ENCODE results near the gene SOX2.

The SOX2 gene

DNA sequence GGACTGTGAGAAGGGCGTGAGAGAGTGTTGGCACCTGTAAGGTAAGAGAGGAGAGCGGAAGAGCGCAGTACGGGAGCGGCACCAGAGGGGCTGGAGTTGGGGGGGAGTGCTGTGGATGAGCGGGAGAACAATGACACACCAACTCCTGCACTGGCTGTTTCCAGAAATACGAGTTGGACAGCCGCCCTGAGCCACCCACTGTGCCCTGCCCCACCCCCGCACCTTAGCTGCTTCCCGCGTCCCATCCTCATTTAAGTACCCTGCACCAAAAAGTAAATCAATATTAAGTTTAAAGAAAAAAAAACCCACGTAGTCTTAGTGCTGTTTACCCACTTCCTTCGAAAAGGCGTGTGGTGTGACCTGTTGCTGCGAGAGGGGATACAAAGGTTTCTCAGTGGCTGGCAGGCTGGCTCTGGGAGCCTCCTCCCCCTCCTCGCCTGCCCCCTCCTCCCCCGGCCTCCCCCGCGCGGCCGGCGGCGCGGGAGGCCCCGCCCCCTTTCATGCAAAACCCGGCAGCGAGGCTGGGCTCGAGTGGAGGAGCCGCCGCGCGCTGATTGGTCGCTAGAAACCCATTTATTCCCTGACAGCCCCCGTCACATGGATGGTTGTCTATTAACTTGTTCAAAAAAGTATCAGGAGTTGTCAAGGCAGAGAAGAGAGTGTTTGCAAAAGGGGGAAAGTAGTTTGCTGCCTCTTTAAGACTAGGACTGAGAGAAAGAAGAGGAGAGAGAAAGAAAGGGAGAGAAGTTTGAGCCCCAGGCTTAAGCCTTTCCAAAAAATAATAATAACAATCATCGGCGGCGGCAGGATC lies at the start of gene SOX2:
SOX2 (plus strand) TSS at position 601 of the 811 bp plus-strand sequence. CDS start 436 bp downstream, outside the sequence.
- no peak for DNase-seq (ENCODE audit: low read depth)

DNA sequence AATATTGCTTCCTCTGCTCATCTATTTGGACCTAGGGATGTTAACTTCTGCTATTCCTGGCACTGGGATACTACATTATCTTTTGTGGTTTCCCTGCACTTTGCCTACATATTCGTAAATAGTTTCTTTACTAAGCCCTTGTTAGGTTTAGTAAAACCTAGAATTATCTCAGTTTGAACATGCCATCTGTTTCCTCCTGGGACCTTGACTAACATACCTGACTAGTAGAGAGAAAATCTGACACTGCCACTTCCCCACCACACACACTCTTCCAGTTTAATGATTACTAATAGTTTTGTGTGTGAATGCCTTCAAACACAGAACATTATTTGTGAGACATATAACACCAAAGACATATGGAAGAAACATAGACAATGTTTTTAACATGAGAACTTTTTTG lies 28.2 kb upstream of the SOX2 start:
- DNase-seq (ENCODE audit: low read depth) = no peak

DNA sequence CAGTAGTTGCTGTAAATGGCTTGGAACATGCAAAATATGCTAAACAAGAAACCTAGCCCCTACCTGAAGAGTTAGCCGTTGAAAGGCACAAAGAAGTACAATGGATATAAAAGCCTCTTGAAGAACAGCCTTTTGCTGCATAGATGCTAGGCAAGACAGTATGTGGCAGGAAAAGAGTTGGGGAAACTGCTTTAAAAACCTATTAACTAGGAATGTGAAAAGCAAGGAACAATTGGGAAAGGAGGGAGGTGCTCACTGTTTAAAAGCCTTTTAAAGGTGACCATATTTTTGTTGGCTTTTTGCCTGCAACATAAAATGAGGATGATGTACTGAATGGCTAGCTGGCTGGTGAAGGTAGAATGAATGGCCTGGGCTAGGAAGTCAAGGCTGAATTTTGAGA lies 24.5 kb upstream of the SOX2 start:
- DNase-seq (ENCODE audit: low read depth) = no peak

DNA sequence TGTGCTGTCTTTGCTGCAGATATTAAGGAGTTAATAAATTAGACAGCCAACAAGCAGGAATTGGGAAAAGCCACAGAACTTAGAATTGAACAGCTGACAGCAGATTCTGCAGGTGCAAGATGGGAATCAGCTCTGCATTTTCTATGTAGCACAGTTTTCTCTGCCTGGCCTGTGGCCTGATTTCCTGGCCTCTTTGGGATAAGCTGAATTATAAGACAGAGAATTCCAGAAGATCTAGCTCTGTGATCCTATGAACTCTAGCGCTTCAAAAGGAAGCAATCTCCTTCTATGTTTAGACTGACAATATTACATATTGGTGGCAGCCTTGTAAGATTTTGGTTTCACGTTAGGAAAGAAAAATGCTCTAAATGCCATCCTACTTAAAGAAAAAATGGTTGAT lies 24.0 kb upstream of the SOX2 start:
- DNase-seq (ENCODE audit: low read depth) = no peak

DNA sequence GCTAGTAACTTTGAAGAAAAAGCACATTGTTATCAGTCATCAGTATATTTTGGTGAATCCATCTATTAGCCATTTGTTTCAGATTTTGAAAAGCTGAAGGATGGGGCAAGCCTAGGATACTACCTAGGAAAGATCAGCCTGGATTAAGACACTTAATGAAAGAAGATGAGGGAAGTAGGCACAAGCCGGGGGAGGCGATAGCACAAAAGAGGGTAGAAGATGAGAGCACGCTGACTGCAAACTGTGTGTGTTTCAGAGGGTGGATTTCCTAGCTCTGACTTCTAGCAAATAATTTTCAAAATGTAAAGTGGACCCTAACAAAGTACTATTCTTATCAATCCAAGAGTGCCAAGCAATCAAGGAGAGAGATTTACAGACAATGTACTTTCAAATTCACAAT lies 22.2 kb upstream of the SOX2 start:
- no peak for DNase-seq (ENCODE audit: low read depth)

DNA sequence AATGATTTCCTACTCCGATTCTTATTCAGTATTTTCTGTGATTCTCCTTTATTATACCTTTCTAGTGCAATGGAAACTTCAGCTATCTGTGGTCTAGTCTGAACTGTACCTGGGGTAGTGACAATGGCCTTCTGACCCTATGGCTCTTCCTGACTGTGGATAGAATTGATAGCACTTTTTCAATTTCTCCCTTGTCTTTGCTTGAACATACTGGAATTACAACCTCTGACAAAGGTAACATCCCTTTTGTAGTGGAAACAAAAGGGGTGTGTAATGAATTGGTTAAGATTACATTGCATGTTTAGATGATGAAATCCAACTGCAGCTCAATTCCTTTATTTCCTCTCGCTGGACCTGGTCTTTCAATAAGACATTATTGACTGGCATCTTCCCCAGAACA lies 21.0 kb upstream of the SOX2 start:
- no peak for DNase-seq (ENCODE audit: low read depth)

DNA sequence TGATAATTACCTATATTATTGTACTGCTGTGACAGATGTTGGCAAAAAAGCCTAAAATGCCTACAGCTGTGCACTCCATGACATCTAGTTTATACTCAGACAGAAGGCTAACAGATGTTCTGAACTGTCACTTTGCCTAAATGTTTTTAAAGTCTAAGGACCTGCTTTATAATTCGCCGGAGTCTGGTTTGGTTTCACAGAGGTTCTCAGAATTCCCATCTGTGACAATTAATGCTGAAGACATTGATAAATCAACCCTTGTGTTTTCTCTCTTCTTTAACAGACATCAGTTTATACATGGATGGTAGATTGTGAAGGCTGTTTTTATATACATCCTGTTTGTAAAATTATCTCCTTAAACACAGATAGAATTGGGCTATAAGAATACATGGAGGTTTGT lies 19.8 kb upstream of the SOX2 start:
- DNase-seq (ENCODE audit: low read depth) = no peak

DNA sequence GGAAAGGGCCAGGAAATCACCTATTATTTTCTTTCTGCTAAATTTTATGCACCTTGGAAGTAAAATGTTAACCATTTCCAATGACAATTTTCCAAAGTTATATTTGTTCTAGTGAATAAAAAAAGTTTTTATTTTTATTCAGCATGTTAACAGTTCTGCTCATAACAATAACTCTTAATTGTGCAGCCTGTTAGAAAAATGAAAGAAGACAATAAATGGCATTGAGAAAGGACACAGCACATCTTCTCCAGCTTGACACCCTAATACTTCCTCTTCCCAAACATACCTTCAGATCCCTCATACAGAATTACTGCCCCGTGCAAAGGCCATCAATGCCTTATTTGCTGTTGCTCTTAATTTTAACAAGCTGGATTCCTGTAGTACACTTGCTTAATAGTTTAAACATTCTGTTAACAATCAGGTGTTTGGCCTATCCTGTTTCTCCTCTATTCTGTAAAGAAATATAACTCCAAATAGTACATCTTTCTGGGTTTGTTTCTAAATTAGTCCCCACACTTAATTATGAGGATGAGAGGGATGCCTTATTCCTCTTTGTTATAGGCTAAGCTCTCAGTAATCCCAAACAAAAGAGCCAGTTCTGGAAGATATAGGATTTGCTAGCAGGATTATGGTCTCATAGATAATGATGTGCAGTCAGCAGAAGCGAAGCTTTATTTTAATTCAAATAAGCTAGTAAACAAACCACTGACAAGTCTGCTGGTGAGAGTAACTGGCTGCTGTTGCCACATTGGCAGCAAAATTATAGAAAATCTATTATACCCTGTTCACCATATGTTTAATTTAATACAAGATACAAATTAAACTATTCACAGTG lies 19.2 kb upstream of the SOX2 start:
- DNase-seq (ENCODE audit: low read depth) = no peak

DNA sequence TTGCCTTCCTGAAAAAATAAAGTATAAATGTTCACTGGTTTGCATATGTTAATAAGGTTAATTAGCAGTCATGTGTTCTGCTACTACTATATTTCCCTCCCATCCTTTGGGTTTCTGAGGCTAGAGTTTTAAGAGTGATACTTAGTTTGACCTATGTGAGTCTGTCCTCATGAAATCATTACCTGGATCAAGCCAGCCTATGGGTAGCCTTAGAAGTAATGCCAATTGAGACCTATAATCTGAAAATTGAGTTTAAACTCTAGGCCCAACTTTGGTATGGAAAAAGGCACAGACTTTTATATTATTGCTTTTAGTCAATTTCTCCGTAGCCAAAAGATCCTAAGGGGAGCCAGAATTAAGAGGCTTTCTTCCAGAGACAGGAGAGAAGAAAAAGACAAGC lies 18.4 kb upstream of the SOX2 start:
- DNase-seq (ENCODE audit: low read depth) = no peak

DNA sequence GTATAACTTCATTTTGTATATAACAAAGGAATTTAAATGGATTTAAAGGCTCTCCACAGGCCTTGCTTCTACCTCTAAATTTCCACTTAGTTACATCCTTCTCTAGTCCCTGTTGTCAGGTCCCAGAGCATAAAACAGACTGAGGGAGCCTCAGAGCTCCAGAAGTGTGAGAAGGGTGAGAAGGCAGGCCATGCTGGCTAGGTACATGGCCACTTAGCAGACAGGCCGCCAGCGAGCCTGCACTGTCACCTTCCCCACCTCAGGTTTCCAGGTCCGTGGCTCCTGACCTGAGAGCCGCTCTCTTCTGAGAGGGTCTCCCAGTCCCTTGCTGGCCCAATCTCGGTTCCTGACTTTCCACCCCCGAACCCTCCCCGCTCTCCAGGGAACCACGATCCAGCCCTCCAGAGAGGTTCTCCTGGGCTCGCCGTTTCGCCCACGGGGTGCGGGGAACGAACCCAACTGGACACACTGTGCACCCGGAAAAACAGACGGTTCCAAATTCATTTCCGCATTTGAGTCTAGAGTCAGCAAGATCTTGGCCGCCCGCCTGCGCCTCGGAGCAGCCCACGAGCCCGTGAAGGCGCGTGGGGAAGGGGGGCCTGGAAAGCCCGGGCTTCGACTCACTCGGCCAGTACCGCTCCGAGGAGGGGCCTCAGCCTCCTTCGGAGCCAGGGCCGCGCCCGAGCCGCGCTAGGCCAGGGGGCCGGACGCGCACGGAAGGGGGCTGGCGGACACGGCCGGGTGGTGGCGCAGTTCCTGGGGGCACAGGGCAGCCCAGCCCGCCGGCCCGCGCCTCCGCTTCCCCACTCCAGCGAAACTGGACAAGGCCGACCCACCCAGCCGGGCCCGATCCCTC lies 16.7 kb upstream of the SOX2 start:
- DNase-seq (ENCODE audit: low read depth) = no peak

DNA sequence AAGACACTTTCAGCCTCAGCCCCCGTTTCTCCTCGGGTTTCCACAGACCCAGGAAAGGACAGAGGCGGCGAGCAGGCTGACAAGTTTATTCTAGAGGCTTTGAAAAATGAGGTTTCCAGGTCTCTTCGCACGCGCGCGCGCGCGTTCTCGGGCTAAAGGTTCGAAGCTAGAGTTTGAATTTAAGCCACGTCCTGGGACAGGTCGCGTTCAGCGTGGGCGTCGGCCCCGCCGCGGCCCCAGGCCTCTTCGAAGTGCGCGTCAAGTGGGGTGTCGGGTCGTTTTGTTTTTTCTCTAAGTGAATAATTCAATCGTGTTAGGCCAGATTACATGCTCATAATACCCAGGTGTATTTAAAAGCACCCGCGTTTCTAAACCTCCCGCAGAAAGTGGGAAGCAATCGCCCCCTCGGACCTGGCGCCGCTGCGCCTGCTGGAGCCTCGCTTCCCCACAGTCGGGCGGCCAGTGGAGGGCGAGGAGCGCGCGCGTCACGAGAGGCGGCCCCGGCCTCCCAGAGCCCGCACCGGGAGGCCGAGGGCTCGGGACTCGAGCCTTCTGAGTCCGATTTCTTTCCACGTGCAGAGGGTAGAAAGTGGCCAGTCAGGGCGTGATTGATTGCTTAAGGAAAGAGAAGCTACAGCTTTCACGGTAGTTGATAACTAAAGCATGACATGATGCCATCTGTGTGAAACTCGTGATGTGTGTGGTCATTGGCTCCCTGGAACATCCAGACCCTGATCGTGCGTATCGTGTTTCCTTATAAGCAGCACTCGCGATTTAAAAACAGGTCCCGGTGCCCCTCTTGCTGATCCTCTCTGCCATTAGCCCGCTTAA lies 15.8 kb upstream of the SOX2 start:
- DNase-seq (ENCODE audit: low read depth) = no peak

DNA sequence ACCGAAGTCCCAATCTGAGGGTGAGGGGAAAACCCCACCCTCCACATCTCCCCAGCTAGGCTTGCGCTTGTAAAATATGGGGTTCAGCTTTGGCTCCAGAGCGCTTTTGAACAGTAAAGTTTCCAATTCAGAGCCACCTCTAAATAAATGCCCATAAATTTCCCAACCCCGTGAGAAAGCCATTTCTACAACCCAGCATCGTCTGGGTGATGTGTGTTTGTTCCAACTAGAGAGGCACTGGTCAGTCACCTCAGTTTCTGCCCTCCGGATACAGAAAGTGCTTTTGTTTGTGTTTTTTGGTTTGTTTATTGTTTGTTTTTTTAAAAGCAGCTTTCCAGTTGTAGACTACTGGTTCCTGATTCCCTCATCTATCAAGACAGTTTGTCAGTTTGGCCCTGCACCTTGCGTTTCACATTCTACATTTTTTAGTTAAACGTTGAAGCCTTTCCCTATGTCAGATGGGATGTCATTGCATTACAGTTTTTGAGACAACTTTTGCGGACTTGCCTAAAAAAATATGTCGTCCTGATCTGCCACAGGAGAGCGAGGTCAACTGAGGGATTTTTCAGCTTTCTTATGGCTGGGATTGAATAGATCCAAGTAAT lies 15.0 kb upstream of the SOX2 start:
- no peak for DNase-seq (ENCODE audit: low read depth)

DNA sequence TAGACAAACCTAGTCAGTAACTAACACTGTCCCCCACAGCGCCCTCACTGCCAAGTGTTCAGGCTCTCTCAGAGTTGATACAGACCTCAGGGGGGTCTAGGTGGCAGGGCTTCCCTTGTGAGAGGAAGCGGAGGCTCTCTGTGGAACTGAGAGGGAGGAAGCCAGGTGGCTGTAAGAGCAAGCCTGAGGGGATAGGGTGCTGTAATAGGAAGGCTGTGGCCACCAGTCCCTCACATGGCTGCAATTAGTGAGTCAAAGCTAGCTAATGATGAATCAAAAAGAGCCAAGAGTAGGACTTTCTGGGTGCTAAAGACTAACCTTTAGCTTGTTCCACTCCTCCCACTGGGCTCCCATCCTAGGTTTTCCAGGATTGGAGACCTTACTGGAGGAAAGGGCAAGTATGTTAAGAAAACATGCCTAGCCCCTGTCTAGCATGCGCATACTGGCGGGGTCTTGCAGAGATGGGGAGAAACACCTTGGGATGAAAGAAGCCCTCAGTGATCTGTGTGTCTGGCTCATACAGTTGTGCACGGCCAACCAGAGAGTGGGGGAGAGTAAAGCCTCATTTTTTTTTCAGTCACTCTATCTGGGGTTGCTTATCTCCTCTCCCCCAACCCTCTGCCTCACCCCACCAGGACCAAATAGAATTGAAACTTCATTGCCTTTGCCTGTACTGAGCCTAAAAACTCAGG lies 13.3 kb upstream of the SOX2 start:
- no peak for DNase-seq (ENCODE audit: low read depth)

DNA sequence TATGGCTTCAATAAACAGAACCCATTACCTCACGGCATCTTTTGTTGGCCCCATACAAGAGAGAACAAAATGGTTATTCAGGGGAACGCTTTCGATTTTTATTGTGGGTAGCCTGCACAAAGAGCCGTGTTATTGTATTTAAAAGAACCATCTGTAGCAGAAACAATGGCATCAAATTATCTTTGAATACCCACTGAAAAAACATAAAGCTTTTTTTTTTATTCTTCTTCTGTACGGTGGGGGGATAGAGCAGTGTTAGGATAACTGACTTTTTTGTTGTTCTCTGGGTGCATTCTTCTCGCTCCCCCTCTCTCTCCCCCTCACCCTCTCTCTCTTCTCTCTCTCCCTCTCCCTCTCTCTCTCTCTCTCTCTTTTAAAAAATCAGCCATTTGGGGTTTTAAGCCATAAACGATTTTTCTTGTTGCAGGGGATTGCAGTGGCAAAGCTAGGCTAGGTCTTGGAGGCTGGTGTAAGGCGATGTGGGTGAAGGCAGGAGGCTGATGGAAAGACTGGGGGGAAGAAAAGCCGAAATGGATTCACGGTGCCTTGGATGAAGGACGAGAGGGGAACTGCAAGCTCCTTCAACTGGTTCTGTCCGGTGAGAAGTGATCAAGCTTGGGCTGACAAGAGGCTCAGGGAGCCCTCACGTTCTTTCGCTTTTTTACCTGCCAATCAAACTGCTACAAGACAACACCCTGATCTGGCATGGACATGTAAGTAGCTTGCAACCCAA lies 12.4 kb upstream of the SOX2 start:
- DNase-seq (ENCODE audit: low read depth) = no peak

DNA sequence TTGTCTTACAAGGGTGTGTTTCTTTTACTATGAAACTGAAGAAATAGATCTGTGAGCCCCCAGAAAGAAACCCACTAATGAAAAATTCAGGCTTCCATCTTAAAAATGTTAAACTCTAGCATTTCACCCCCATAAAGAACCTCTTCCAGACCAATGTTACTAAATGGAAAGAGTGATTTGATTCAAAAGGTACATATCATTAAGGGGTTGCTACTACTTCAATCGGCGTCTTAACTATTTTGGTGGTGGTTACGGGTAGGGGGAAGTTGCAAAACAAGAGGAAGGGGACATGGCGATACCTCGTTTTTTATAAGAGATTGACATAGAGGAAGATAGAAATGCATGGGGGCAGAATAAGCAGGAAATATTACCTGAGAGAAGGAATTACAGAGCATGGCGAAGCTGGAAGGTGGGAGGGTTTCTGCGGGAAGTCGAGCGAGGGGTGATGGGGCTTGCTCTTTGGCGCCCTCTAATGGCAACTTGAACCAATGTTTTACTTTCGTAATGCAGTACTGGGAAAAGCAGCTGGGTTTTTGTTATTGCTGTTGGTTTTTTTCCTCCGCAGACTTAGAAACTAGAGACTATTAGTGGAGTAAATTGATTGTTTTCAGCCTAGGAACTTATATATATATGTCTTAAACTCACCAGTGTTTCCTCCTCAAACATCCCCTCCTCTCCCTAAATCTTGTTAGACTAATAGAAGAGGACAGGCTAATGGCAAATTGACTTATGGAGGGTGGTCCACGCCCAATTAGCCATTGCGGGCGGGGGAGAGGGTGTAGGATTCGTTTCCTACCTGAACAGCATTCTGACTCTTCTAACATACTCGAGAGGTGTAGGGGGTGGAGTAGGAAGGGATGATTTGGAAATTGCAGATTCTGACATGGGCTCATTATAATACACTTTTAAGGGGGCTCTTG lies 11.3 kb upstream of the SOX2 start:
- DNase-seq (ENCODE audit: low read depth) = no peak

DNA sequence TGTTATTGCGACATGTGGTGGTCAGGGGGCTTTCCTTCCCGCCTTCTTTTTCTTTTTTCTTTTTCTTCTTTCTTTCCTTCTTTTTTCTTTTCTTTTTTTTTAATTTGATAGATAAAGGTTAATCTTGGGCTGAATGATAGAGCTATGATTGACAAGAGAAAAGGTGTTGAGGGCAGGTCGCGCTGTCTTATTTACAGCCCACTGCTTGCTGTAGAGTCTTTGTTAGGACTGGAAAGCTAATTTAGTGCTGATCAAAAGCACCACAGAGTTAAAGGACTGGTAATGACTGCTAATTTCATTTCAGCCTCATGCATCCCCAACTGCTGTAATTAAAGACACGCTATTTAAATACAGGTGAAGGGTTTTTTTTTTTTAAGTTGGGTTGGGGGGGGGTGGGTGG lies 10.6 kb upstream of the SOX2 start:
- DNase-seq (ENCODE audit: low read depth) = no peak

DNA sequence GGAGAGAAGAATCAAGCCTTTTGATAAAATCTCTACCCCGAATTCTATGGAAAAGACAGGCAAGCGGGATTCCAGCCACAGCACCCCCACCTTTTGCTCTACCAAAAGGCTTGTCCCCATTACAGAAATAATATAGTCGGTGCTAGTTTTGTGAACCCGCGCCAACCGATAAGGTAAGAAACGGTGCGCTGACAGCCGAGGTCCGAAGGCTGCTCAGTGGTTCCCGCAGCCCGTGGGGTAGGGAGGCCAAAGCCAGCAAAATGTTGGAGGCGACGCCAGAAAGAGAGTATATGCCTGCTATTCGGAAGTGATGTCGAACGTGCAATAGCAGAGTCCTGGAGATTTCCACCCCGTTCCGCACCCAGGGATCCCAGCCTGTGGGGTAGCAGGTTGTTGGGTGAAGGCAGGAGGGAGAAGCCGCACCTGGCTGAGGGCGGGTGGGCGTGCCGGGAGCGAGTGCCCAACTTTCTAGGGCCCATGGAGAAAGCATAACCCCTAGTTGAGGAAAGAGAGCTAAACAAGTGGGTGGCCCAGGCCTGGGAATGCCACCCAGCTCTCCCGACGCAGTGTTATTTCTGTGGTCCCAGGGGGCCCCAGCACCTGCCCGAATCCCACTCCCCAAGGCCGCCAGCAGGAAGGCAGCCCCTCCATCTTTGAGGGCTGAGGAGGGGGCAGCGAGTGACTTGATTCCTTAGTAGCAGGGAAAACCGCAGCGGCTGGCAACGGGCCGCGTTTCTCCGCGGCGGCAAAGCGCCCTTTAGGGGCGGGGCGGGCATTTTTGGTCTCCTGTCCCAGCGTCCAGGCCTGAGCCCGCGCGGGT lies 7.9 kb upstream of the SOX2 start:
- no peak for DNase-seq (ENCODE audit: low read depth)

All from GM04503 (cell line).